Measurements from ENCODE around the gene GRAP.
"Not testable (repeated sequence)": the region's sequence is repeated elsewhere in the genome, so short reads cannot be mapped to it uniquely, and the experiment has no call there.

- TF ChIP-seq CTCF, POLR2A (IDR thresholded peaks at IDR 0.05): not testable (repeated sequence)
These were observed 16.1 kb upstream of the GRAP start for GRCh38 chr17:19062718-19063325.
